ENCODE results near the gene KAT8. TPM values are rescaled to one million over a fixed set of nuclear protein-coding genes. Genes with fewer than 3 reads are reported as not detected.
A peak's percentile ranks its signal among the peaks of the same experiment; 100 is the strongest.

KAT8 gene
- total and polyA plus RNA-seq, 2 of the 13 experiments (the other 11 are each of a cell fraction or from before 2014, with no cell fraction given), result 79.0 to 84.2 TPM

- no peak for TF ChIP-seq NONO (IDR thresholded peaks at IDR 0.05)
- TF ChIP-seq NONO (CRISPR knock-in tag; conservative IDR thresholded peaks at IDR 0.05), result no peak
- TF ChIP-seq SMARCE1 (IDR thresholded peaks at IDR 0.05; ENCODE audit: borderline replicate concordance), result no peak
- TF ChIP-seq DMTF1 (CRISPR knock-in tag; IDR thresholded peaks at IDR 0.05), result no peak
- TF ChIP-seq ARNT2 (CRISPR knock-in tag; IDR thresholded peaks at IDR 0.05; ENCODE audit: low read depth), result no peak
- peak; percentile 19; the same call in 1 of the 2 replicates for TF ChIP-seq KDM2A (CRISPR knock-in tag; IDR thresholded peaks at IDR 0.05; ENCODE audit: borderline replicate concordance, low read depth)
- peak; percentile 45; the same call in 1 of the 2 replicates for TF ChIP-seq PHF8 (CRISPR knock-in tag; IDR thresholded peaks at IDR 0.05)
- TF ChIP-seq MYPOP (CRISPR knock-in tag; IDR thresholded peaks at IDR 0.05), result 0 out of 2 replicates have a peak, but pooled peaks have one; percentile 23
- TF ChIP-seq ZBTB46 (CRISPR knock-in tag; IDR thresholded peaks at IDR 0.05; ENCODE audit: borderline replicate concordance), result no peak
- TF ChIP-seq ZNF567 (CRISPR knock-in tag; IDR thresholded peaks at IDR 0.05; ENCODE audit: borderline replicate concordance), result no peak
- TF ChIP-seq ZBTB20 (CRISPR knock-in tag; IDR thresholded peaks at IDR 0.05; ENCODE audit: borderline replicate concordance, low read depth), result no peak
- no peak for TF ChIP-seq POGK (CRISPR knock-in tag; conservative IDR thresholded peaks at IDR 0.05)
- TF ChIP-seq ZFP91 (CRISPR knock-in tag; IDR thresholded peaks at IDR 0.05; ENCODE audit: borderline replicate concordance), result peak; percentile 61; the same call in 1 of the 2 replicates
- no peak for TF ChIP-seq ZBTB49 (CRISPR knock-in tag; IDR thresholded peaks at IDR 0.05; ENCODE audit: borderline replicate concordance)
Measured at GRCh38 chr16:31072540-31073141, 44.8 kb upstream of the KAT8 start (continued).

All from HepG2 (cell line).